GM23338 (cell line): Measurements from ENCODE around the gene DOCK3. TPM values are rescaled to one million over a fixed set of nuclear protein-coding genes. Genes with fewer than 3 reads are reported as not detected.

ENCODE experiments used
- ATAC-seq: fragments of 200-7000 bp; cut with Tn5 transposase; 3 replicates; pipeline ENCODE4 v1.9.1; 2020
- DNase-seq: peaks from one replicate; pipeline ENCODE4 v3.0.0-alpha.2; 2015; ENCODE audit warnings: low spot score
- H2AFZ ChIP-seq: fragments of 200-600 bp; sonication (generic); 2 replicates; pipeline ENCODE4 v1.8.0; 2016; ENCODE audit warnings: antibody characterized with exemption, mild to moderate bottlenecking, moderate library complexity
- H3F3A ChIP-seq: fragments of 200-600 bp; sonication (generic); replicated peaks from 2 replicates; pipeline ENCODE4 v1.8.0; 2017; ENCODE audit warnings: antibody characterized with exemption, mixed run types, low read depth
- H3K27ac ChIP-seq: fragments of 200-600 bp; sonication (generic); 2 replicates; pipeline ENCODE4 v1.6.1; 2016; ENCODE audit warnings: low read depth
- H3K27me3 ChIP-seq: fragments of 200-600 bp; sonication (generic); 2 replicates; pipeline ENCODE4 v1.8.0; 2016; ENCODE audit warnings: mild to moderate bottlenecking, mixed run types, moderate library complexity; ENCODE audit not compliant: insufficient read depth
- H3K36me3 ChIP-seq: fragments of 200-600 bp; sonication (generic); 2 replicates; pipeline ENCODE4 v1.8.0; 2016; ENCODE audit warnings: mild to moderate bottlenecking; ENCODE audit not compliant: insufficient read depth
- H3K4me1 ChIP-seq: fragments of 200-600 bp; sonication (generic); 2 replicates; pipeline ENCODE4 v1.8.0; 2016; ENCODE audit warnings: mild to moderate bottlenecking, moderate library complexity; ENCODE audit not compliant: insufficient read depth
- H3K4me2 ChIP-seq: fragments of 200-600 bp; sonication (generic); 2 replicates; pipeline ENCODE4 v1.7.1; 2017; ENCODE audit warnings: mixed run types
- H3K4me3 ChIP-seq: fragments of 200-600 bp; sonication (generic); 2 replicates; pipeline ENCODE4 v1.6.1; 2016; ENCODE audit warnings: mixed run types
- H3K79me2 ChIP-seq: fragments of 200-600 bp; sonication (generic); replicated peaks from 2 replicates; pipeline ENCODE4 v1.8.0; 2017; ENCODE audit warnings: mild to moderate bottlenecking; ENCODE audit not compliant: insufficient read depth
- H3K9me2 ChIP-seq: fragments of 200-600 bp; sonication (generic); 2 replicates; pipeline ENCODE4 v1.8.0; 2017; ENCODE audit not compliant: insufficient read depth
- H4K20me1 ChIP-seq: fragments of 200-600 bp; sonication (generic); replicated peaks from 2 replicates; pipeline ENCODE4 v1.8.0; 2017; ENCODE audit warnings: mild to moderate bottlenecking; ENCODE audit not compliant: insufficient read depth
- H3K27ac Mint-ChIP-seq: 2 replicates; pipeline ENCODE4 v1.8.0; 2020; ENCODE audit warnings: inconsistent platforms, mild to moderate bottlenecking, moderate library complexity, mixed read lengths
- H3K27me3 Mint-ChIP-seq: 3 replicates; pipeline ENCODE4 v1.8.0; 2022; ENCODE audit warnings: low read depth, mild to moderate bottlenecking, moderate library complexity, mixed read lengths, inconsistent platforms; ENCODE audit not compliant: insufficient read depth, poor library complexity
- H3K36me3 Mint-ChIP-seq: 3 replicates; pipeline ENCODE4 v1.8.0; 2021; ENCODE audit warnings: low read depth, mild to moderate bottlenecking, inconsistent platforms, moderate library complexity, mixed read lengths
- H3K4me1 Mint-ChIP-seq: 3 replicates; pipeline ENCODE4 v1.8.0; 2020; ENCODE audit warnings: mild to moderate bottlenecking, inconsistent platforms, mixed read lengths
- H3K4me3 Mint-ChIP-seq: 3 replicates; pipeline ENCODE4 v1.8.0; 2021; ENCODE audit warnings: moderate library complexity, mild to moderate bottlenecking, inconsistent platforms, mixed read lengths
- H3K9me3 Mint-ChIP-seq: 3 replicates; pipeline ENCODE4 v1.8.0; 2020; ENCODE audit warnings: moderate library complexity, mild to moderate bottlenecking, inconsistent platforms, mixed read lengths
- CREB1 ChIP-seq: fragments of 250-450 bp; sonication (Bioruptor Pico); IDR thresholded peaks from 2 replicates; pipeline ENCODE4 v1.5.0; 2020; ENCODE audit warnings: low read depth, mild to moderate bottlenecking, moderate library complexity
- CTCF ChIP-seq, 2 experiments: fragments of 200-600 bp in 1 of 2; sonication (generic) in 1 of 2; conservative IDR thresholded peaks; 2 replicates each; pipeline versions ENCODE4 v1.5.1 to v1.6.1; 2016 to 2017; ENCODE audit warnings: antibody characterized with exemption in 2 of 2, low read depth in 2 of 2, mild to moderate bottlenecking in 2 of 2, moderate library complexity in 1 of 2
- EZH2 ChIP-seq: fragments of 200-600 bp; sonication (generic); IDR thresholded peaks from one replicate; pipeline ENCODE4 v1.8.0; 2017; ENCODE audit warnings: antibody characterized with exemption, mild to moderate bottlenecking, low read depth; ENCODE audit not compliant: unreplicated experiment
- JUNB ChIP-seq: IDR thresholded peaks from one replicate; pipeline ENCODE4 v1.6.1; 2016; ENCODE audit warnings: antibody characterized with exemption; ENCODE audit not compliant: unreplicated experiment
- REST ChIP-seq: IDR thresholded peaks from one replicate; pipeline ENCODE4 v1.6.1; 2018; ENCODE audit warnings: antibody characterized with exemption; ENCODE audit not compliant: unreplicated experiment
- STAT1 ChIP-seq: IDR thresholded peaks from one replicate; pipeline ENCODE4 v1.6.1; 2016; ENCODE audit warnings: antibody characterized with exemption; ENCODE audit not compliant: unreplicated experiment
- ZNF331 ChIP-seq: fragments of 250-450 bp; sonication (Bioruptor Pico); IDR thresholded peaks from 2 replicates; pipeline ENCODE4 v1.5.0; 2020; ENCODE audit warnings: low read depth, mild to moderate bottlenecking, moderate library complexity
- ZNF462 ChIP-seq: fragments of 250-450 bp; sonication (Bioruptor Pico); IDR thresholded peaks from 2 replicates; pipeline ENCODE4 v1.5.0; 2020; ENCODE audit warnings: mild to moderate bottlenecking, moderate library complexity
- polyA plus RNA-seq: library from polyadenylated mRNA; unstranded; fragments of >200 nt; fragmentation: Nextera tagmentation; extraction: Ambion mirVana; gene quantifications from 2 replicates; pipeline ENCODE4 v1.2.1, GENCODE V29; 2016
- total RNA-seq: library from RNA; depleted of rRNA; stranded (reverse); fragments of >200 nt; shearing (Covaris generic); gene quantifications from 2 replicates; pipeline ENCODE4 v1.2.3, GENCODE V29; 2014

The DOCK3 gene
- total and polyA plus RNA-seq, 2 experiments from 2014 or later: 2.4 to 5.6 TPM

DNA sequence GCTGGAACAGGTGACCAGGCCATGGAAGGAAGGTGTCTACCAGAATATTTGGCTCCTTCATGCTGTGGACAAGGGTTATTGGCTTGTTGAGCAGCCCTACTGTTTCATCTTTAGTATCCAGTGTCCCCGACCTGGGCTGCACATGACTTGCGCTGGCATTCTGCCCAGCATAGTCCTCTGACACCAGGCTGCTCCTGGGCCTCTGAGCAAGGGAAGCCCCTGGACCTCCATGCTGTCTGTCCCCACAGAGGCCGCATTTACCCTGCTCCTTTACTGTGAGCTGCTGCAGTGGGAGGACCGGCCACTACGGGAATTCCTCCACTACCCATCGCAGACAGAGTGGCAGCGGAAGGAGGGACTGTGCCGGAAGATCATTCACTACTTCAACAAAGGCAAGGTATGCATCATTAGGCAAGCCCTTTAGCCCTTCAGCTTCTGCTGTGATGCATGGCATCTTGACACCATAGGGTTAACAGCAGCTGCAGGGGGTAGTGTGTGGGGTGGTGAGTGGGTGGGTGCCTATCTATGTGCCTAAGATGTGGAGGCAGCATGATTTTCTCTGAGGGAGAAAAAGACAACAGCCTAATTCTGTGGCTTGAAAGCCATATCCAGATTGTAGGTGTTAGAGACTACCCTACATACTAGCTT is 666.4 kb downstream of the DOCK3 start:
- Histone ChIP-seq H3K9me2 (no peaks in the 10 kb centered on the region), H3K79me2 (no peaks in the 10 kb centered on the region), H2AFZ (no peak overlapping the region), H4K20me1 (no peaks in the 10 kb centered on the region), H3K4me3 (no peak overlapping the region), H3K27ac (no peak overlapping the region), H3F3A (no peaks in the 10 kb centered on the region), H3K36me3 (no peaks in the 10 kb centered on the region), H3K27me3 (no peaks in the 10 kb centered on the region), H3K4me2 (no peak overlapping the region), H3K4me1 (no peaks in the 10 kb centered on the region)
- Mint-ChIP-seq H3K27me3 (peaks cover 8% of the 10 kb centered on the region), H3K4me3 (no peak overlapping the region), H3K9me3 (no peaks in the 10 kb centered on the region), H3K4me1 (peaks cover 11% of the 10 kb centered on the region), H3K36me3 (no peaks in the 10 kb centered on the region; the same call in 2 of the 3 replicates), H3K27ac (no peak overlapping the region)
- DNase-seq (no peak), ATAC-seq (peak; percentile 41)
- TF ChIP-seq STAT1 (no peak), JUNB (no peak), CREB1 (CRISPR knock-in tag) (no peak)

DNA sequence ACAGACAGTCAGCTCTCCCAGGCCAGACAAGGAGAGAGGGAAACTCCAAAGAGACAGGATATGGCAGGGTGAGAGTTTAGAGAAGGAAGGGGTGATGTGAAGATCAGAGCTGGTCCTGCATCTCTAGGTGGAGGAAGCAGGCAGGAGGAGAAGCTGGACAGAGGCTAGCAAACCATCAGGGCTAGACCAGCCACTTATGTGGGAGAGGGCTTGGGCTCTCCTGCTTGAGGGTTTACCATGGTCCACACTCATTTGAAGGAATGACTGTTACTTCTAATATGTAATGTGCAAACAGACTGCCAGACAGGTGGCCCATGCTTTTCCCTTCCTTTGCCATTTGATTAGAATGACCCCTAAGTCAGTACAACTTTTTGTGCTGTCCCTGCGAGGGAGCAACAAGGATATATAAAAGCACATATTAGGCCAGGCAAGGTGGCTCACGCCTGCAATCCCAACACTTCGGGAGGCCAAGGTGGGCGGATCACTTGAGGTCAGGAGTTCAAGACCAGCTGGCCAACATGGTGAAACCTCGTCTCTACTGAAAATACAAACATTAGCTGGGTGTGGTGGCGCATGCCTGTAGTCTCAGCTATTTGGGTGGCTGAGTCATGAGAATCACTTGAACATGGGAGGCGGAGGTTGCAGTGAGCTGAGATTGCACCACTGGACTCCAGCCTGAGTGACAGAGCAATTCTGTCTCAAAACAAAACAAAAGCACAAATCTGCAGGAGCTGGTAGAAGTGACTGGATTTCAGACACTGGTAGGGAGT is 669.4 kb downstream of the DOCK3 start:
- Histone ChIP-seq H3K27me3 (no peaks in the 10 kb centered on the region), H3K4me3 (no peak overlapping the region), H3F3A (no peaks in the 10 kb centered on the region), H3K4me2 (no peak overlapping the region), H3K27ac (no peak overlapping the region), H3K4me1 (no peaks in the 10 kb centered on the region), H2AFZ (no peak overlapping the region), H3K9me2 (no peaks in the 10 kb centered on the region), H3K36me3 (no peaks in the 10 kb centered on the region), H3K79me2 (no peaks in the 10 kb centered on the region), H4K20me1 (no peaks in the 10 kb centered on the region)
- no peak for ATAC-seq
- no peak overlapping the region for H3K27ac Mint-ChIP-seq
- peaks cover 7% of the 10 kb centered on the region for H3K27me3 Mint-ChIP-seq
- peaks cover 11% of the 10 kb centered on the region for H3K4me1 Mint-ChIP-seq
- no peak for DNase-seq
- no peaks in the 10 kb centered on the region; the same call in 2 of the 3 replicates for H3K36me3 Mint-ChIP-seq
- TF ChIP-seq ZNF331 (CRISPR knock-in tag) (no peak), EZH2 (no peak), CTCF (conservative IDR thresholded peaks at IDR 0.05; ENCODE audit: low read depth in 2 of 2) (no peak), REST (no peak), ZNF462 (CRISPR knock-in tag) (no peak)
- H3K4me3 Mint-ChIP-seq: no peak overlapping the region
- H3K9me3 Mint-ChIP-seq: peaks cover 2% of the 10 kb centered on the region; the same call in 1 of the 3 replicates
